SK-N-SH (cell line): ENCODE data around the gene LEF1. TPM values are rescaled to one million over a fixed set of nuclear protein-coding genes. Genes with fewer than 3 reads are reported as not detected.

Experiments
- CTCF ChIA-PET: fragments of 300-600, 350-600 bp; formaldehyde crosslinking; extraction: SDS; loops from one replicate; lab custom pipeline; 2021; lab: Yijun Ruan, JAX
- POLR2A ChIA-PET: fragments of 350-600 bp; sonication (Branson Sonifier 250); formaldehyde crosslinking; extraction: SDS; loops from one replicate; lab custom pipeline; 2020; ENCODE audit warnings: antibody characterized with exemption, inconsistent platforms; lab: Yijun Ruan, JAX
- DNase-seq: peaks from one replicate; pipeline ENCODE4 v3.0.0; 2012
- H2AFZ ChIP-seq: fragments of 200-600 bp; sonication (generic); 2 replicates; pipeline ENCODE4 v1.8.1; 2016; ENCODE audit warnings: antibody characterized with exemption, mild to moderate bottlenecking, low read depth
- H3F3A ChIP-seq: fragments of 200-600 bp; sonication (generic); replicated peaks from 2 replicates; pipeline ENCODE3; 2016; ENCODE audit warnings: antibody characterized with exemption, mild to moderate bottlenecking; ENCODE audit not compliant: insufficient read depth
- H3K27ac ChIP-seq, 2 experiments: fragments of 200-500 bp in 1 of 2; fragments of 200-600 bp in 1 of 2; sonication (Bioruptor generic) in 1 of 2; sonication (generic), shearing (Covaris generic) in 1 of 2; 2 replicates each; pipeline versions ENCODE4 v1.5.1 to v1.6.1; 2014 to 2016; ENCODE audit warnings: low read depth in 2 of 2, inconsistent platforms in 1 of 2, low read length in 1 of 2, mild to moderate bottlenecking in 1 of 2, mixed read lengths in 1 of 2
- H3K27me3 ChIP-seq: fragments of 200-600 bp; sonication (generic), shearing (Covaris generic); 2 replicates; pipeline ENCODE4 v1.6.1; 2016; ENCODE audit warnings: mixed run types; ENCODE audit not compliant: insufficient read depth
- H3K36me3 ChIP-seq, 2 experiments: fragments of 200-500 bp in 1 of 2; fragments of 200-600 bp in 1 of 2; sonication (Bioruptor generic) in 1 of 2; sonication (generic) in 1 of 2; replicated peaks in 1 of 2; 2 replicates each; pipeline versions ENCODE3 to v1.5.1; 2014 to 2016; ENCODE audit warnings: low read length in 1 of 2, mild to moderate bottlenecking in 1 of 2; ENCODE audit not compliant: insufficient read depth in 2 of 2, control insufficient read depth in 1 of 2
- H3K4me1 ChIP-seq, 2 experiments: fragments of 200-500 bp in 1 of 2; fragments of 200-600 bp in 1 of 2; sonication (Bioruptor generic) in 1 of 2; sonication (generic), shearing (Covaris generic) in 1 of 2; 2 replicates each; pipeline versions ENCODE4 v1.5.1 to v1.6.1; 2014 to 2016; ENCODE audit warnings: low read depth in 1 of 2, low read length in 1 of 2, mixed run types in 1 of 2; ENCODE audit not compliant: insufficient read depth in 2 of 2, control insufficient read depth in 1 of 2
- H3K4me2 ChIP-seq: fragments of 200-600 bp; sonication (generic), shearing (Covaris generic); 2 replicates; pipeline ENCODE4 v1.6.1; 2017; ENCODE audit warnings: mixed run types
- H3K4me3 ChIP-seq, 2 experiments: fragments of 200-500 bp in 1 of 2; fragments of 200-600 bp in 1 of 2; sonication (Bioruptor generic) in 1 of 2; sonication (generic), shearing (Covaris generic) in 1 of 2; 2 replicates each; pipeline versions ENCODE4 v1.5.1 to v1.8.1; 2014 to 2016; ENCODE audit warnings: low read depth in 2 of 2, inconsistent platforms in 1 of 2, low read length in 1 of 2, mild to moderate bottlenecking in 1 of 2, mixed read lengths in 1 of 2, moderate library complexity in 1 of 2
- H3K79me2 ChIP-seq: fragments of 200-600 bp; sonication (generic); 2 replicates; pipeline ENCODE4 v1.8.1; 2017; ENCODE audit warnings: mild to moderate bottlenecking; ENCODE audit not compliant: insufficient read depth
- H3K9ac ChIP-seq: fragments of 200-600 bp; sonication (generic); 2 replicates; pipeline ENCODE4 v1.6.1; 2017; ENCODE audit warnings: mixed run types
- H3K9me2 ChIP-seq: fragments of 200-600 bp; sonication (generic); 2 replicates; pipeline ENCODE4 v1.6.1; 2017; ENCODE audit warnings: mixed run types
- H3K9me3 ChIP-seq: fragments of 200-600 bp; sonication (generic); 2 replicates; pipeline ENCODE4 v1.6.1; 2017; ENCODE audit warnings: mixed run types, mild to moderate bottlenecking, moderate library complexity
- H4K20me1 ChIP-seq: fragments of 200-600 bp; sonication (generic); 2 replicates; pipeline ENCODE4 v1.6.1; 2017; ENCODE audit warnings: mild to moderate bottlenecking, mixed run types; ENCODE audit not compliant: insufficient read depth
- CHD2 ChIP-seq: fragments of 150-350 bp; IDR thresholded peaks from 2 replicates; pipeline ENCODE4 v1.6.1; 2018; ENCODE audit warnings: low read length; ENCODE audit not compliant: partially characterized antibody
- NFIC ChIP-seq: IDR thresholded peaks from 2 replicates; pipeline ENCODE4 v1.4.0; 2012; ENCODE audit warnings: borderline replicate concordance
- PBX3 ChIP-seq: IDR thresholded peaks from 2 replicates; pipeline ENCODE4; 2012
- POLR2AphosphoS5 ChIP-seq: IDR thresholded peaks from 2 replicates; pipeline ENCODE4 v1.6.1; 2012; ENCODE audit warnings: low read depth, low read length
- RAD21 ChIP-seq: IDR thresholded peaks from 2 replicates; pipeline ENCODE4 v1.6.1; 2012; ENCODE audit warnings: mild to moderate bottlenecking, low read length
- RCOR1 ChIP-seq: fragments of 150-350 bp; IDR thresholded peaks from 2 replicates; pipeline ENCODE4 v1.6.1; 2017; ENCODE audit warnings: antibody characterized with exemption, low read length
- REST ChIP-seq: IDR thresholded peaks from 2 replicates; pipeline ENCODE4 v1.6.1; 2012; ENCODE audit warnings: mild to moderate bottlenecking, low read depth, low read length, moderate library complexity
- RXRA ChIP-seq: IDR thresholded peaks from 2 replicates; pipeline ENCODE4 v1.4.0; 2012; ENCODE audit warnings: low read depth, mild to moderate bottlenecking, borderline replicate concordance
- SMC3 ChIP-seq: IDR thresholded peaks from 2 replicates; pipeline ENCODE4 v1.6.1; 2012; ENCODE audit warnings: low read depth, low read length, improper control_type of control experiment
- WGBS: methylation state at CpG from one replicate; pipeline ENCODE4 v1.1.6; 2017; ENCODE audit warnings: low lambda C conversion rate; 5-methylcytosine and 5-hydroxymethylcytosine counted together
- polyA plus RNA-seq, 3 experiments: library from polyadenylated mRNA; depleted of rRNA; stranded (reverse); fragments of >200 nt; gene quantifications; 2 replicates each; pipeline ENCODE4 v1.2.3, GENCODE V29; 2012
- TF ChIP-seq, protein P1 (sequence below): IDR thresholded peaks from 2 replicates; pipeline ENCODE4 v1.4.0; 2012; ENCODE audit warnings: low read depth, borderline replicate concordance

LEF1 gene
- polyA plus RNA-seq, 1 of the 3 experiments (the other 2 are of a cell fraction): 0.36 TPM

DNA sequence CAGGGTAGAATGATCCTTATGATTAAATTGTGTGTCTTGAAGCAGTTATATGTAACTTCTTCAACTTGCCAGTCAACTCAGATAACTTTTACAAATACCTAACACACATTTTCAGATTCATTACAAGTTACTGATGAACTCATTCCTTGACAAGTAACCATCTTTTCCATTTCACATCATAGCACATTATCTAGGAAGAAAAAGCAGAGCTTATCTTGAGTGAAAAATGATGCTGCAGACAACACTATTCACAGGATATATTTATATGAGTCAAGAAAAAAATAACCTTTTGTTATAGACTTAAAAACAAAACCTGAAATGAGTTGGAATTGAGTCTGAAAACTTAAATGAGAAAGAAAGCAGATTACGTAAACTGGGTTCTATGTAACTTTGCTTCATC is 68.9 kb downstream of the LEF1 start:
- no peak for DNase-seq
- Histone ChIP-seq H2AFZ (no peak overlapping the region), H3K4me1 (no peaks in the 10 kb centered on the region), H3K4me3 (no peak overlapping the region), H3K9ac (no peak overlapping the region), H3K27ac (no peak overlapping the region), H4K20me1 (no peaks in the 10 kb centered on the region), H3K79me2 (no peaks in the 10 kb centered on the region), H3K9me3 (no peaks in the 10 kb centered on the region), H3K36me3 (no peaks in the 10 kb centered on the region), H3K4me2 (no peak overlapping the region), H3K27me3 (peaks cover 5% of the 10 kb centered on the region; the same call in 1 of the 2 replicates), H3K9me2 (no peaks in the 10 kb centered on the region), H3F3A (no peaks in the 10 kb centered on the region)
- TF ChIP-seq RXRA (no peak), SMC3 (no peak), RCOR1 (no peak), REST (no peak), PBX3 (no peak), NFIC (no peak), CHD2 (no peak), POLR2AphosphoS5 (no peak), RAD21 (no peak)
- TF ChIP-seq, protein P1, sequence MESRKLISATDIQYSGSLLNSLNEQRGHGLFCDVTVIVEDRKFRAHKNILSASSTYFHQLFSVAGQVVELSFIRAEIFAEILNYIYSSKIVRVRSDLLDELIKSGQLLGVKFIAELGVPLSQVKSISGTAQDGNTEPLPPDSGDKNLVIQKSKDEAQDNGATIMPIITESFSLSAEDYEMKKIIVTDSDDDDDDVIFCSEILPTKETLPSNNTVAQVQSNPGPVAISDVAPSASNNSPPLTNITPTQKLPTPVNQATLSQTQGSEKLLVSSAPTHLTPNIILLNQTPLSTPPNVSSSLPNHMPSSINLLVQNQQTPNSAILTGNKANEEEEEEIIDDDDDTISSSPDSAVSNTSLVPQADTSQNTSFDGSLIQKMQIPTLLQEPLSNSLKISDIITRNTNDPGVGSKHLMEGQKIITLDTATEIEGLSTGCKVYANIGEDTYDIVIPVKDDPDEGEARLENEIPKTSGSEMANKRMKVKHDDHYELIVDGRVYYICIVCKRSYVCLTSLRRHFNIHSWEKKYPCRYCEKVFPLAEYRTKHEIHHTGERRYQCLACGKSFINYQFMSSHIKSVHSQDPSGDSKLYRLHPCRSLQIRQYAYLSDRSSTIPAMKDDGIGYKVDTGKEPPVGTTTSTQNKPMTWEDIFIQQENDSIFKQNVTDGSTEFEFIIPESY: no peak
- POLR2A ChIA-PET: no interaction called here
- CTCF ChIA-PET: interaction anchor here (1.2 kb wide), 1 partner anchor 40 kb away, joined by 3 read pairs; no protein-coding TSS in a partner anchor
- WGBS: 38% methylated on average over 1 of the region's 1 CpG
